Measurements from ENCODE around the gene SLC28A2.
"Not testable (repeated sequence)": the region's sequence is repeated elsewhere in the genome, so short reads cannot be mapped to it uniquely, and the experiment has no call there.

Gene SLC28A2

DNA sequence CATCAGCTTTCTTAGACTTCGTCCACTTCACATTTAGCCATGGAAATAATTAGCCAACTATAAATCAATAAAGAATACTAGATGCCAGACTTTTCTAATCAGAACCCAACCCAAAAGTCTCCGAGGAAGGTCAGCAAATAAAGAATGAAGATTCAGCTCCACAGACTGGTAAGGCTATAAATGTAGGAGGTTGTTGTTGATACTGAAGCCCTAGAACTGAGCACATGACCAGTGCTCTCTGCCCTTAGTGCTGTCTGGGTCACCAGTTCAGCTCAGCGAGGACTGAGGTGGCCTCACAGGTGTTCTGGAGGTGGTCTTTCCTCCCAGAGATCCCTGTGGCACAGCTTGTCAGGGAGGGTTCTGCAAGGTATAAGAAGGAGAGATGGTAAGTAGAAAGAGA, 20.9 kb upstream of the SLC28A2 start:
- H3K36me3 ChIP-seq (ENCODE audit: control insufficient read depth, insufficient read depth, low read length): no peaks in the 10 kb centered on the region
- no peak overlapping the region for H3K9ac ChIP-seq (ENCODE audit: low read length)
- no peak overlapping the region for H3K4me3 ChIP-seq (ENCODE audit: low read depth, low read length)
- H3K4me1 ChIP-seq (ENCODE audit: control insufficient read depth, insufficient read depth, low read length): no peaks in the 10 kb centered on the region
- H3K27ac ChIP-seq (ENCODE audit: low read depth, low read length): no peak overlapping the region
- no peaks in the 10 kb centered on the region for H3K27me3 ChIP-seq (ENCODE audit: control insufficient read depth, insufficient read depth, low read length)
- H3K9me3 ChIP-seq (ENCODE audit: control insufficient read depth, insufficient read depth, low read depth, low read length): peaks cover 23% of the 10 kb centered on the region

GRCh38 chr15:45231864-45232562, 20.0 kb upstream of the SLC28A2 start:
- H3K4me3 ChIP-seq (ENCODE audit: low read depth, low read length): no peak overlapping the region
- no peak overlapping the region for H3K9ac ChIP-seq (ENCODE audit: low read length)
- no peaks in the 10 kb centered on the region for H3K4me1 ChIP-seq (ENCODE audit: control insufficient read depth, insufficient read depth, low read length)
- no peak overlapping the region for H3K27ac ChIP-seq (ENCODE audit: low read depth, low read length)
- H3K9me3 ChIP-seq (ENCODE audit: control insufficient read depth, insufficient read depth, low read depth, low read length): peaks cover 26% of the 10 kb centered on the region
- H3K27me3 ChIP-seq (ENCODE audit: control insufficient read depth, insufficient read depth, low read length): no peaks in the 10 kb centered on the region
- H3K36me3 ChIP-seq (ENCODE audit: control insufficient read depth, insufficient read depth, low read length): no peaks in the 10 kb centered on the region

- no peaks in the 10 kb centered on the region for H3K36me3 ChIP-seq (ENCODE audit: control insufficient read depth, insufficient read depth, low read length)
- H3K9me3 ChIP-seq (ENCODE audit: control insufficient read depth, insufficient read depth, low read depth, low read length): peaks cover 41% of the 10 kb centered on the region
- no peak overlapping the region for H3K4me3 ChIP-seq (ENCODE audit: low read depth, low read length)
Observed at GRCh38 chr15:45234562-45235235, 17.3 kb upstream of the SLC28A2 start.

GRCh38 chr15:45236806-45237205, 15.2 kb upstream of the SLC28A2 start:
- H3K4me3 ChIP-seq (ENCODE audit: low read depth, low read length); H3K27ac ChIP-seq (ENCODE audit: low read depth, low read length); H3K4me1 ChIP-seq (ENCODE audit: control insufficient read depth, insufficient read depth, low read length); H3K36me3 ChIP-seq (ENCODE audit: control insufficient read depth, insufficient read depth, low read length); H3K27me3 ChIP-seq (ENCODE audit: control insufficient read depth, insufficient read depth, low read length); H3K9ac ChIP-seq (ENCODE audit: low read length): not testable (repeated sequence)
- H3K9me3 ChIP-seq (ENCODE audit: control insufficient read depth, insufficient read depth, low read depth, low read length): peaks cover 58% of the 10 kb centered on the region

More at GRCh38 chr15:45234562-45235235, 17.3 kb upstream of the SLC28A2 start:
- H3K4me1 ChIP-seq (ENCODE audit: control insufficient read depth, insufficient read depth, low read length): no peaks in the 10 kb centered on the region
- H3K27ac ChIP-seq (ENCODE audit: low read depth, low read length): no peak overlapping the region
- H3K27me3 ChIP-seq (ENCODE audit: control insufficient read depth, insufficient read depth, low read length): no peaks in the 10 kb centered on the region
- no peak overlapping the region for H3K9ac ChIP-seq (ENCODE audit: low read length)

GRCh38 chr15:45242289-45242688, 9.7 kb upstream of the SLC28A2 start:
- H3K9me3 ChIP-seq (ENCODE audit: control insufficient read depth, insufficient read depth, low read depth, low read length): peaks cover 71% of the 10 kb centered on the region

DNA sequence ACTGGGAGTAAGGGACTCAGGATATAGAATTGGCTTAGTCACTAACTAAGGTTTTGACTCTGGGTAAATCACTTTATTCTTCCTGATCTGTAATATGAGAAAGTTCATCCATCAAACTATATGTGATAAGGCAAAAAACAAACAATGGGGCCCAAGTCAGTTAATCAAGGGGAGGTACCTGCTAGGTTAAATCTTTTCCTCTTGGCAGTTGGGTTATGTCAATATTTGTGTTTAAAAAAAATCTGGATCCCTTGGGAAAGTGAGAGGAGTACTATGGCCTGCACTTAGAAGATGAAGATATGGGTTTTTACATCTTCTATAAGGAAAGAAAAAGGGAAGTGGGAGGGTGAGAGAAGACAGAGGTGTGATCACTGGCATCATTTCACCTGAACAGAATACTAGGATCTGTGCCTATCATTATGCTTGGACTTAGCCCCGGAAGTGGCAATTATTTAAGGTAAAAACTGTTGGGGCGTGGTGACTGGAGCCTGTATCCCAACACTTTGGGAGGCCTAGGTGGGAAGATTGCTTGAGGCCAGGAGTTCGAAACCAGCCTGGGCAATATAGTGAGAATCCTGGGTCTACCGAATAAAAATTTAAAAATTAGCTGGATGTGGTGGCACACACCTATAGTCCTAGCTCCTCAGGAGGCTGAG, 2.8 kb upstream of the SLC28A2 start:
- Histone ChIP-seq H3K36me3 (ENCODE audit: control insufficient read depth, insufficient read depth, low read length) (no peaks in the 10 kb centered on the region), H3K27ac (ENCODE audit: low read depth, low read length) (no peak overlapping the region), H3K4me3 (ENCODE audit: low read depth, low read length) (no peak overlapping the region), H3K27me3 (ENCODE audit: control insufficient read depth, insufficient read depth, low read length) (no peaks in the 10 kb centered on the region), H3K9ac (ENCODE audit: low read length) (no peak overlapping the region), H3K4me1 (ENCODE audit: control insufficient read depth, insufficient read depth, low read length) (no peaks in the 10 kb centered on the region), H3K9me3 (ENCODE audit: control insufficient read depth, insufficient read depth, low read depth, low read length) (peaks cover 16% of the 10 kb centered on the region)

More at GRCh38 chr15:45242289-45242688, 9.7 kb upstream of the SLC28A2 start:
- Histone ChIP-seq H3K27ac (ENCODE audit: low read depth, low read length) (no peak overlapping the region), H3K9ac (ENCODE audit: low read length) (no peak overlapping the region), H3K4me1 (ENCODE audit: control insufficient read depth, insufficient read depth, low read length) (no peaks in the 10 kb centered on the region), H3K4me3 (ENCODE audit: low read depth, low read length) (no peak overlapping the region), H3K36me3 (ENCODE audit: control insufficient read depth, insufficient read depth, low read length) (no peaks in the 10 kb centered on the region), H3K27me3 (ENCODE audit: control insufficient read depth, insufficient read depth, low read length) (no peaks in the 10 kb centered on the region)

DNA sequence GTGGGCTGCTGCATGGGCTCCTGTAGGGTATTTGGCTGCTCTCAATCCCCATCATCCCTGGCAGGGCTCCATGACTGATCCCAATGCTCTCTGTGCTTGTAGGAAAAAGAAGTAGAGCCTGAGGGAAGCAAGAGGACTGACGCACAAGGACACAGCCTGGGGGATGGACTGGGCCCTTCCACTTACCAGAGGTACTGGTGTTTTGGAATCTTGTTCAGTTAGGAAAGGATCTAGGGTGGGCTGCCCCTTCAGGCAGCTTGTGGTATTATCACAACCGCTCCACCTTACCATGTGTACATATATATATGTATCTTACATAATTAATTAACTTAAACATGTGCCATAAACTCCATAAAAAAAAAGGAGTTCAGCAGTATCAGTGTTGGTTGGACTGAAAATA, 1.3 kb downstream of the SLC28A2 start:
- Histone ChIP-seq H3K36me3 (ENCODE audit: control insufficient read depth, insufficient read depth, low read length) (no peaks in the 10 kb centered on the region), H3K9ac (ENCODE audit: low read length) (no peak overlapping the region), H3K9me3 (ENCODE audit: control insufficient read depth, insufficient read depth, low read depth, low read length) (no peaks in the 10 kb centered on the region), H3K4me3 (ENCODE audit: low read depth, low read length) (no peak overlapping the region), H3K27ac (ENCODE audit: low read depth, low read length) (no peak overlapping the region), H3K27me3 (ENCODE audit: control insufficient read depth, insufficient read depth, low read length) (no peaks in the 10 kb centered on the region), H3K4me1 (ENCODE audit: control insufficient read depth, insufficient read depth, low read length) (no peaks in the 10 kb centered on the region)

DNA sequence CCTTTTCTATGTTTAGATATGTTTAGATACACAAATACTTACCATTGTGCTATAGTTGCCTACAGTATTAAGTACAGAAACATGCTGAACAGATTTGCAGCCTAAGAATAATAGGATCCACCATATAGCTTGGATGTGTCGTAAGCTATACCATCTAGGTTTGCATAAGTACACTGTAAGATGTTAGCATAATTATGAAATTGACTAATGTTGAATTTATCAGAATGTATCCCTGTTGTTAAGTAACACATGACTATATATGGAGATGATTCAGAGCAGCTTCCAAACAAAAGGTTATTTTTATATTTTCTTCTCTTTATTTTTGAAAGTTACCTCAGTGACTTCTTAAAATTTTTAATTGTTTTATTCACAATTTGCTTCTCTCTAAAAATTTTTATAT, 2.4 kb downstream of the SLC28A2 start:
- H3K9ac ChIP-seq (ENCODE audit: low read length): no peak overlapping the region
- H3K27me3 ChIP-seq (ENCODE audit: control insufficient read depth, insufficient read depth, low read length): no peaks in the 10 kb centered on the region
- H3K4me3 ChIP-seq (ENCODE audit: low read depth, low read length): no peak overlapping the region
- no peaks in the 10 kb centered on the region for H3K36me3 ChIP-seq (ENCODE audit: control insufficient read depth, insufficient read depth, low read length)
- H3K9me3 ChIP-seq (ENCODE audit: control insufficient read depth, insufficient read depth, low read depth, low read length): no peaks in the 10 kb centered on the region
- H3K27ac ChIP-seq (ENCODE audit: low read depth, low read length): no peak overlapping the region
- no peaks in the 10 kb centered on the region for H3K4me1 ChIP-seq (ENCODE audit: control insufficient read depth, insufficient read depth, low read length)

GRCh38 chr15:45254824-45255223, 2.8 kb downstream of the SLC28A2 start:
- not testable (repeated sequence) for H3K27ac ChIP-seq (ENCODE audit: low read depth, low read length); H3K4me1 ChIP-seq (ENCODE audit: control insufficient read depth, insufficient read depth, low read length); H3K9me3 ChIP-seq (ENCODE audit: control insufficient read depth, insufficient read depth, low read depth, low read length); H3K4me3 ChIP-seq (ENCODE audit: low read depth, low read length); H3K9ac ChIP-seq (ENCODE audit: low read length); H3K36me3 ChIP-seq (ENCODE audit: control insufficient read depth, insufficient read depth, low read length); H3K27me3 ChIP-seq (ENCODE audit: control insufficient read depth, insufficient read depth, low read length)

DNA sequence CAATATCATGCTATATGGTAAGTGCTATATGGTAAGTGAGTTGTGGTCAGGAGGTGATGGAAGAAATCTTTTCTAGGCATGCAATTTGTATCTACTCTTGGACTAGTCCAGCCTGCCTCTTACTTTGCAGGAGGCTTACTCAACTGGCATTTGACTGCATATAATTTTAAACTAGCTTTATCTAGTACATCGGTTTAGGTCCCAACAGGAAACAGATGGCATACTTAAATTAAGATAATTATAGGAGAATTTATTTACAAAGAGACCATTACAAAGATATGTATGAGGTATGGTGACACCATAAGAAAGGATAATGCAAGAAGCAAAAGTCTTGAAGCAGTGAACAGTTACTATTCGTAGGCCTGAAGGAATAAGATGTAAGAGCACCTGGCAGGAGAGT, 7.8 kb downstream of the SLC28A2 start:
- no peaks in the 10 kb centered on the region for H3K9me3 ChIP-seq (ENCODE audit: control insufficient read depth, insufficient read depth, low read depth, low read length)
- H3K9ac ChIP-seq (ENCODE audit: low read length): no peak overlapping the region
- no peak overlapping the region for H3K27ac ChIP-seq (ENCODE audit: low read depth, low read length)
- no peaks in the 10 kb centered on the region for H3K36me3 ChIP-seq (ENCODE audit: control insufficient read depth, insufficient read depth, low read length)
- no peaks in the 10 kb centered on the region for H3K27me3 ChIP-seq (ENCODE audit: control insufficient read depth, insufficient read depth, low read length)
- no peaks in the 10 kb centered on the region for H3K4me1 ChIP-seq (ENCODE audit: control insufficient read depth, insufficient read depth, low read length)
- H3K4me3 ChIP-seq (ENCODE audit: low read depth, low read length): no peak overlapping the region

DNA sequence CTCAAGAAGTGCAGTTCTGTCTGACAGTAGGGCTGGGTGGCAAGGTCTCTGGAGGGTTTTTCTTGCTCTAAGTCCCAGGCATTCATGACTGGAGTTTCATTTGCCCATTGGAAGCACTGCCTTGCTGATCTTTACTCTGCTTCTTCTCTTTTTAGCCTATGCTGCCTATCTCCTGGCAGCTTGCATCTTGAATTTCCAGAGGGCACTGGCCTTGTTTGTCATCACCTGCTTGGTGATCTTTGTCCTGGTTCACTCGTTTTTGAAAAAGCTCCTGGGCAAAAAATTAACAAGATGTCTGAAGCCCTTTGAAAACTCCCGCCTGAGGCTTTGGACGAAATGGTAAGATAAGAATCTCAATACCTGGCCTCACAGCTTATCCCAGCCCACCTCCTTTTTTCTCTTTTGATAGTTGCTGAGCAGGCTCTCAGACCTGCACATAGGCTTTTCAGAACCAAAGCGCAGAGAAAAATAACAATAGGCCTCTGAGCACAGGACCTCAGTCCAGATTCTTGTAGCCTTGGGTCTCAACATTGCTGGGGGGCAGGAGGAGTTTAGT, 10.9 kb downstream of the SLC28A2 start:
- Histone ChIP-seq H3K9me3 (ENCODE audit: control insufficient read depth, insufficient read depth, low read depth, low read length) (no peaks in the 10 kb centered on the region), H3K27me3 (ENCODE audit: control insufficient read depth, insufficient read depth, low read length) (no peaks in the 10 kb centered on the region), H3K27ac (ENCODE audit: low read depth, low read length) (no peak overlapping the region), H3K36me3 (ENCODE audit: control insufficient read depth, insufficient read depth, low read length) (no peaks in the 10 kb centered on the region), H3K4me3 (ENCODE audit: low read depth, low read length) (no peak overlapping the region), H3K4me1 (ENCODE audit: control insufficient read depth, insufficient read depth, low read length) (no peaks in the 10 kb centered on the region), H3K9ac (ENCODE audit: low read length) (no peak overlapping the region)
